ENCODE data around the gene KRTAP4-6.
"Not testable (repeated sequence)": the region's sequence is repeated elsewhere in the genome, so short reads cannot be mapped to it uniquely, and the experiment has no call there.

Gene KRTAP4-6

DNA sequence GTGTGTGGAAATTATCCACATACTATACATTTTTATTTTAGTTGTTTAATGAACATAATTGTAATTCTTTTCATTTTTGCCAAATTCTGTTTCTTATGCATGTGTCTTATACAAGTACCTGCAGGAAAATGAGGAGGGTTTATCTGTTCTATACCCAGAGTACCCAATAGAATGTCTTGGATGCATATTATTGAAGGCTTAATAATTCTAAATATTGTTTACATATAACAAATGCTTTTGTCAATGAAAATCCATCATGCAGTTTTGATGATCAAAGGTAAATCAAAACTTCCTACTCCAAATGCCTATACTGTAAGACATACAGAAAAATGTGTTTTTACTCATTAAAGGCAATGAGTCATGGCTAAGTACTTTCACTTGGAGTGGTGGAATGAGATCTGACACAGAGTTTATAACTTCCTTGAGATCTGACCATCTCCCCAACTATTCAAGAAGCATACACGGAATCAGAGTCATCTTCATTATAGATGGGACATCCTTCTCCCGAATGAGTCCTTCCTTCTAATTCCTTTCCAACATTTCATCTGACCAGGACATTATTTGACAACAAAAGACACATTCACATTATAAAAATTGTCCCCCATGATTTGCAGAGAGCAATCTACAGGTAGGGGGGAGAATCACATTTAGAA is 35.8 kb downstream of the KRTAP4-6 start:
- not testable (repeated sequence) for DNase-seq

- DNase-seq: no peak
Measured at GRCh38 chr17:41103896-41104295, 36.4 kb downstream of the KRTAP4-6 start.

GRCh38 chr17:41101586-41102259 is 38.6 kb downstream of the KRTAP4-6 start, which contains the start of gene KRTAP4-16:
TSS of gene KRTAP4-16 (minus strand) at chr17:41102209. CDS start at chr17:41102209, 0 bp downstream.
- DNase-seq: no peak

- not testable (repeated sequence) for DNase-seq
Measured at GRCh38 chr17:41099682-41100480, 40.5 kb downstream of the KRTAP4-6 start.

- DNase-seq: no peak
Measured at GRCh38 chr17:41098481-41098880, 41.9 kb downstream of the KRTAP4-6 start.

- no peak for DNase-seq
Measured at GRCh38 chr17:41098042-41098441, 42.3 kb downstream of the KRTAP4-6 start, which contains the start of gene KRTAP4-8. TSS of gene KRTAP4-8 (minus strand) at chr17:41098142. CDS start at chr17:41098084, 58 bp downstream.

DNA sequence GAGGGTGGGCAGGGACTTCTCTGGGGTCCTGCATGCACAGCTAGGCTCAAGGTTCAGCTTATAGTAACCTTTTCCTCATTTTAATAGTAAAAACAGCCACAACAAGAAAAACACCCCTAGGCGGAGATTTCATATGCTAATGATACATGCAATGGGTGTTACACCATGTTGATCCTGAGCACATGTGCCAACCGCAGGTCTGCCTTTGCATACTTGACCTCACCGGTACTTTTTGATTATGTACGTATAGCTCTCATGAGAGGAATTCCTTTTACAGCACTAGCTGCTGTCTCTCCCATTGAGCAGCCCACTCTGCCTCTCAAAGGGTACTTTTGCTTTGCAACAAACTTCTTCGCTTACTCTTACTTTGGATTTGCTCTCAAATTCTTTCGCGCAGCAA is 44.3 kb downstream of the KRTAP4-6 start:
- DNase-seq: no peak

Data from stimulated activated CD8-positive, alpha-beta memory T cell treated with anti-CD3 and anti-CD28 coated beads, Interleukin-4, amount 100 ng/mL, for 48 hours (primary cell).